ENCODE results near the gene SLC25A41. TPM values are rescaled to one million over a fixed set of nuclear protein-coding genes. Genes with fewer than 3 reads are reported as not detected.
A peak's percentile ranks its signal among the peaks of the same experiment; 100 is the strongest.

Gene SLC25A41
- total and polyA plus RNA-seq, 2 of the 13 experiments (the other 11 are each of a cell fraction or from before 2014, with no cell fraction given), result 0.33 to 0.95 TPM

DNA sequence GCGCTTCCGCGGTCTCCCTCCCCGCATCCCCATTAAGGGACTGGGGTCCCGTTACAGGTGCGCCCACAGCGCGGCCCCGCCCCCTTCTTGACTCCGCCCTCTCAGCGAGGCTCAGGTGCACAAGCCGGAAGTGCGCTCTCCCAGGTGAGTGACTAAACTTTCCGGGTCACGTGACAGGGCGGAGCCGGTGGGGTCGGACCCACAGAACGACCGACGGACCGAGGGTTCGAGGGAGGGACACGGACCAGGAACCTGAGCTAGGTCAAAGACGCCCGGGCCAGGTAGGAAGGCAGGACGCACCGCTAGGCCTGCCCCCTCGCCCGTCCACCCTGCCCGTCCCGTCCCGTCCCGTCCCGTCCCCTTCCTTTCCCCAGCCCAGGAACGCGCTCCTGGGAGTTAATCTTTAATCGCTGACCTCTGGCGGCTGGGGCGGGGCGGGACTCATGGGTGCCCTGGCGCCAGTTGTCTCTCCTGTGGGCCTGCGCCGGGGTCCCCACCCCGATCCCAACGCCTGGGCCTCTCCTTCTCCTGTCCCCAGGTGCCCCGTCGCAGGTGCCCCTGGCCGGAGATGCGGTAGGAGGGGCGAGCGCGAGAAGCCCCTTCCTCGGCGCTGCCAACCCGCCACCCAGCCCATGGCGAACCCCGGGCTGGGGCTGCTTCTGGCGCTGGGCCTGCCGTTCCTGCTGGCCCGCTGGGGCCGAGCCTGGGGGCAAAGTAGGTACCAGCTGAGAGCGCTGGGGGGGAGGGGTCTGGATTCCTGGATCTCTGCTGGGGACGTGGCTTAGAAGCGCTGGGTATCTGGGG, 30.7 kb upstream of the SLC25A41 start, which contains the start of gene CRB3 (continued):
- TF ChIP-seq ZNF496 (CRISPR knock-in tag; IDR thresholded peaks at IDR 0.05; ENCODE audit: insufficient replicate concordance) (no peak), EZH2 (conservative IDR thresholded peaks at IDR 0.05; ENCODE audit: low read depth, low read length) (no peak), PHF5A (CRISPR knock-in tag; IDR thresholded peaks at IDR 0.05; ENCODE audit: low read depth, unreplicated experiment) (no peak), ASH2L (IDR thresholded peaks at IDR 0.05; ENCODE audit: insufficient read length, low read depth, low read length) (no peak), POLR2AphosphoS5 (IDR thresholded peaks at IDR 0.05; ENCODE audit: low read depth, low read length) (peak; percentile 38; the same call in 1 of the 2 replicates), ATF7 (IDR thresholded peaks at IDR 0.05) (no peak), ATF7 (CRISPR knock-in tag; IDR thresholded peaks at IDR 0.05) (no peak), ZNF558 (CRISPR knock-in tag; IDR thresholded peaks at IDR 0.05; ENCODE audit: borderline replicate concordance) (peak; percentile 44; the same call in 1 of the 2 replicates), NAIF1 (CRISPR knock-in tag; IDR thresholded peaks at IDR 0.05; ENCODE audit: borderline replicate concordance) (no peak), ZNF337 (CRISPR knock-in tag; IDR thresholded peaks at IDR 0.05; ENCODE audit: borderline replicate concordance, low read depth) (0 out of 2 replicates have a peak, but pooled peaks have one; percentile 58), CEBPB (IDR thresholded peaks at IDR 0.05; ENCODE audit: borderline replicate concordance, low read depth, low read length) (no peak), NFKB2 (CRISPR knock-in tag; IDR thresholded peaks at IDR 0.05; ENCODE audit: borderline replicate concordance) (peak; percentile 38; the same call in 1 of the 2 replicates), PHF8 (CRISPR knock-in tag; IDR thresholded peaks at IDR 0.05) (peak; percentile 89)
- TF ChIP-seq, protein P1, sequence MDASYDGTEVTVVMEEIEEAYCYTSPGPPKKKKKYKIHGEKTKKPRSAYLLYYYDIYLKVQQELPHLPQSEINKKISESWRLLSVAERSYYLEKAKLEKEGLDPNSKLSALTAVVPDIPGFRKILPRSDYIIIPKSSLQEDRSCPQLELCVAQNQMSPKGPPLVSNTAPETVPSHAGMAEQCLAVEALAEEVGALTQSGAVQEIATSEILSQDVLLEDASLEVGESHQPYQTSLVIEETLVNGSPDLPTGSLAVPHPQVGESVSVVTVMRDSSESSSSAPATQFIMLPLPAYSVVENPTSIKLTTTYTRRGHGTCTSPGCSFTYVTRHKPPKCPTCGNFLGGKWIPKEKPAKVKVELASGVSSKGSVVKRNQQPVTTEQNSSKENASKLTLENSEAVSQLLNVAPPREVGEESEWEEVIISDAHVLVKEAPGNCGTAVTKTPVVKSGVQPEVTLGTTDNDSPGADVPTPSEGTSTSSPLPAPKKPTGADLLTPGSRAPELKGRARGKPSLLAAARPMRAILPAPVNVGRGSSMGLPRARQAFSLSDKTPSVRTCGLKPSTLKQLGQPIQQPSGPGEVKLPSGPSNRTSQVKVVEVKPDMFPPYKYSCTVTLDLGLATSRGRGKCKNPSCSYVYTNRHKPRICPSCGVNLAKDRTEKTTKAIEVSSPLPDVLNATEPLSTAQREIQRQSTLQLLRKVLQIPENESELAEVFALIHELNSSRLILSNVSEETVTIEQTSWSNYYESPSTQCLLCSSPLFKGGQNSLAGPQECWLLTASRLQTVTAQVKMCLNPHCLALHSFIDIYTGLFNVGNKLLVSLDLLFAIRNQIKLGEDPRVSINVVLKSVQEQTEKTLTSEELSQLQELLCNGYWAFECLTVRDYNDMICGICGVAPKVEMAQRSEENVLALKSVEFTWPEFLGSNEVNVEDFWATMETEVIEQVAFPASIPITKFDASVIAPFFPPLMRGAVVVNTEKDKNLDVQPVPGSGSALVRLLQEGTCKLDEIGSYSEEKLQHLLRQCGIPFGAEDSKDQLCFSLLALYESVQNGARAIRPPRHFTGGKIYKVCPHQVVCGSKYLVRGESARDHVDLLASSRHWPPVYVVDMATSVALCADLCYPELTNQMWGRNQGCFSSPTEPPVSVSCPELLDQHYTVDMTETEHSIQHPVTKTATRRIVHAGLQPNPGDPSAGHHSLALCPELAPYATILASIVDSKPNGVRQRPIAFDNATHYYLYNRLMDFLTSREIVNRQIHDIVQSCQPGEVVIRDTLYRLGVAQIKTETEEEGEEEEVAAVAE (CRISPR knock-in tag; IDR thresholded peaks at IDR 0.05; ENCODE audit: borderline replicate concordance), result no peak
- TF ChIP-seq, protein P2, sequence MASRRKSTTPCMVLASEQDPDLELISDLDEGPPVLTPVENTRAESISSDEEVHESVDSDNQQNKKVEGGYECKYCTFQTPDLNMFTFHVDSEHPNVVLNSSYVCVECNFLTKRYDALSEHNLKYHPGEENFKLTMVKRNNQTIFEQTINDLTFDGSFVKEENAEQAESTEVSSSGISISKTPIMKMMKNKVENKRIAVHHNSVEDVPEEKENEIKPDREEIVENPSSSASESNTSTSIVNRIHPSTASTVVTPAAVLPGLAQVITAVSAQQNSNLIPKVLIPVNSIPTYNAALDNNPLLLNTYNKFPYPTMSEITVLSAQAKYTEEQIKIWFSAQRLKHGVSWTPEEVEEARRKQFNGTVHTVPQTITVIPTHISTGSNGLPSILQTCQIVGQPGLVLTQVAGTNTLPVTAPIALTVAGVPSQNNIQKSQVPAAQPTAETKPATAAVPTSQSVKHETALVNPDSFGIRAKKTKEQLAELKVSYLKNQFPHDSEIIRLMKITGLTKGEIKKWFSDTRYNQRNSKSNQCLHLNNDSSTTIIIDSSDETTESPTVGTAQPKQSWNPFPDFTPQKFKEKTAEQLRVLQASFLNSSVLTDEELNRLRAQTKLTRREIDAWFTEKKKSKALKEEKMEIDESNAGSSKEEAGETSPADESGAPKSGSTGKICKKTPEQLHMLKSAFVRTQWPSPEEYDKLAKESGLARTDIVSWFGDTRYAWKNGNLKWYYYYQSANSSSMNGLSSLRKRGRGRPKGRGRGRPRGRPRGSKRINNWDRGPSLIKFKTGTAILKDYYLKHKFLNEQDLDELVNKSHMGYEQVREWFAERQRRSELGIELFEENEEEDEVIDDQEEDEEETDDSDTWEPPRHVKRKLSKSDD (CRISPR knock-in tag; IDR thresholded peaks at IDR 0.05; ENCODE audit: low read depth), result peak; percentile 57; the same call in 1 of the 2 replicates
- TF ChIP-seq, protein P3, sequence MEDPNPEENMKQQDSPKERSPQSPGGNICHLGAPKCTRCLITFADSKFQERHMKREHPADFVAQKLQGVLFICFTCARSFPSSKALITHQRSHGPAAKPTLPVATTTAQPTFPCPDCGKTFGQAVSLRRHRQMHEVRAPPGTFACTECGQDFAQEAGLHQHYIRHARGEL (CRISPR knock-in tag; IDR thresholded peaks at IDR 0.05), result 0 out of 2 replicates have a peak, but pooled peaks have one; percentile 47

Measured in HepG2 (cell line).